Activated naive CD8-positive, alpha-beta T cell treated with anti-CD3 and anti-CD28 coated beads, Interleukin-2, amount 50 U/mL, for 16 hours (primary cell): ENCODE measurements around the gene CLCN7.

Experiments used
- DNase-seq: peaks from one replicate; pipeline ENCODE4 v3.0.0-alpha.2; 2020; ENCODE audit warnings: low read depth, low spot score

Gene CLCN7

DNA sequence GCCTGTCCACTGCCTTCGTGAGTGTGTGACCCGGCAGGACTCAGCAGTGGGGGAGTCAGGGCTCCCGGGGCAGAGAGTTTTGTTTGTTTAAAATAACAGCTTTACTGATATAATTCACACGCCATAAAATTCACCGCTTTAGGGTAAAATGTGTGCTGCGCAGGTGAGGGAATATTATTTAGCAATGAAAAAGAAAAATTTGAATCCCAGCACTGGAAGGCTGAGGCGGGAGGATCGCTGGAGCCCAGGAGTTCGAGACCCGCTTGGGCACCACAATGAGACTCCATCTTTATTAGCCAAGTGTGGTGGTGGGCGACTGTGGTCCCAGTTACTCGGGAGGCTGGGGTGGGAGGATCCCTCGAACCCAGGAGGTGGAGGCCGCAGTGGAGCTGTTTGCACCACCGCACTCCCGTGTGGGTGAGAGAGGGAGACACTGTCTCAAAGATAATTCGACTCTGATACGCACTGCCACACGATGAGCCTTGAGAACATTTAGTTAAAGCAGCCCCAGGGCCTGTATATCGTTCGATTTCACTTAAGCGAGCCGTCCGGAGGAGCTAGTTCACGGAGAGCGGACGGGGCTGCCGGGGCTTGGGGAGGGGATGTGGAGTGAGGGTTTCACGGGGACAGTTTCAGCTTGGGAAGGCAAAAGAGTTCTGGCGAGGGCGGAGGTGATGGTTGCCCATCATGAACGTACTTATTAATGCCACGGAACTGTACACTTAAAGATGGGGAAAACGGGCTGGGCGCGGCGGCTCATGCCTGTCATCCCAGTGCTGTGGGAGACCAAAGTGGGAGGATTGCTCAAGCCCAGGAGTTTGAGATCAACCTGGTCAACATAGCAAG, 28.5 kb upstream of the CLCN7 start:
- no peak for DNase-seq

DNA sequence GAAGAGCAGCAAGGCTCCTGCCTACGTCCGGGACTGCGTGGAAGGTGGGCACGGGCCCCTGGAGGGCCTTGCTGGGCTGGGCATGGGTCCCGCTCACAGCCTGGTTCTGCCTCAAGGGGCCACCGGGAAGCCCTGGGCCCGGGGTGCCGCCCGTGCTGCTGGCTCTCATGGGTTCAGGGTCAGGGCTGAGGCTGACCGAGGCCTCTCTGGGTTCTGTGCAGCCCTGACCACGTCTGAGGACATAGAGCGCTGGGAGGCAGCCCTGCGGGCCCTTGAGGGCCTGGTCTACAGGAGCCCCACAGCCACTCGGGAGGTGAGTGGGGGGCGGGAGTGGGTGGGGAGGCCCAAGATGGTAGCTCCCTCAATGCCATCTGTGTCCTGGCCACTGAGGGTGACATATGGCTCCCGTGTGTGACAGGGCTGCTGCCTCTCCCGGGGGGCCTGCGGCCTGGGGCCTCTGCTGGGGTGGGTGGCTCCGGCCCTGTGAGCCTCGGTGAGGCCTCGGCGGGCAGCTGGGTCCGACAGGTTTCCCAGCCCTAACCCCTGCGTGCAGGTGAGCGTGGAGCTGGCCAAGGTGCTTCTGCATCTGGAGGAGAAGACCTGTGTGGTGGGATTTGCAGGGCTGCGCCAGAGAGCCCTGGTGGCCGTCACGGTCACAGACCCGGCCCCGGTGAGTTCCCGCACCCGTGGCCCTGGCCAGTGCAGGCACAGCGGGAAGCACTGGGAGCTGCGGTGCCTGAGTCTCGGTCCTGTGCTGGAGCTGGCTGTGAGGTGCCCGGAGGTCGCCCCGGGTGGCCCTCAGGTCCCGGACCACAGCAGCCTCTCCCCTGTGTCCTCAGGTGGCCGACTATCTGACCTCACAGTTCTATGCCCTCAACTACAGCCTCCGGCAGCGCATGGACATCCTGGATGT, 27.5 kb upstream of the CLCN7 start:
- no peak for DNase-seq

DNA sequence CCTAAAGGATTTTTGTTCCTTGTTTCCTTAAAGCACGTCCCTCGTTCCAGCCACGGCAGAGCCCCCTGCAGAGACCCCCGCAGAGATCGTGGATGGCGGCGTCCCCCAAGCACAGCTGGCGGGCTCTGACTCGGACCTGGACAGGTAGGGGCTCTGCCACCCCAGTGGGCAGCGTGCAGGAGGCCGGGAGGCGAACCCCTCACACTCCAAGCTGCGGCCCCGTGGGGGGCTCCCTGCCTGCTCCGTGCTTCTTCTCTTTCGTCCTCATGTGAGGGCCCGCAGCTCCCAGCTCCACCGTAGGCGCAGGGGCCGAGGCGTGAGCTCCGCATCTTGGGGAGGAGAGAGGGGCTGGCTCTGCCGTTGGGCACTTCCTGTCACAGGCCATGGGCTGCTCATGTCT, 26.8 kb upstream of the CLCN7 start:
- DNase-seq, result no peak

DNA sequence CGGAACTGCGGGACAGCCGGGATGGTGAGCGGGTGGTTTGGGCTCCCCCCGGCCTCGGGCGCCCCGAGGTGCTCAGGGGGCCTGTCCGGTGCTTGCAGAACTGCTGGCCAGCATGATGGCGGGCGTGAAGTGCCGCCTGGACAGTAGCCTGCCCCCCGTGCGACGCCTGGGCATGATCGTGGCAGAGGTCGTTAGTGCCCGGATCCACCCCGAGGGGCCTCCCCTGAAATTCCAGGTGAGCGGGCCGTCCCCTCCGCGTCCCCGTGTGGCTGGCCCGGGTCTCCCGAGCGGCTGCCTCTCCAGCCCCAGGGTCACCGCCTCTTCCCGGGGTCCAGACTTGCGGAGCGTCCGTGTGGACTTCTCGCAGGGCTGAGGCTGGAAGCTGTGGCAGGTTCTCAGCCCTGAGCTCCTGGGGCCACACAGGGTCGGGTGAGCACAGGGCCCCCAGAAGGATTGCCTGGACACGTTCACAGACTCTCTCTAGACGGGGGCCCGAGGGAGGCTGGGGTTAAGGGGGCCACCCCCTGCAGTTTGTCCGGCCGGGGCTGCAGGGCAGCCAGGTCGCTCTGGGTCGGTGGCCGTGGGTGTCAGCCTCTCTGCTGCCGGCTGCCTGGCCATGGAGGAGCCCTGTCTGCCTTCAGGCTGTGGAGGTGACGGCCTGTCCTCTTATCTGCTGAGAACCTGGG, 25.8 kb upstream of the CLCN7 start:
- no peak for DNase-seq

DNA sequence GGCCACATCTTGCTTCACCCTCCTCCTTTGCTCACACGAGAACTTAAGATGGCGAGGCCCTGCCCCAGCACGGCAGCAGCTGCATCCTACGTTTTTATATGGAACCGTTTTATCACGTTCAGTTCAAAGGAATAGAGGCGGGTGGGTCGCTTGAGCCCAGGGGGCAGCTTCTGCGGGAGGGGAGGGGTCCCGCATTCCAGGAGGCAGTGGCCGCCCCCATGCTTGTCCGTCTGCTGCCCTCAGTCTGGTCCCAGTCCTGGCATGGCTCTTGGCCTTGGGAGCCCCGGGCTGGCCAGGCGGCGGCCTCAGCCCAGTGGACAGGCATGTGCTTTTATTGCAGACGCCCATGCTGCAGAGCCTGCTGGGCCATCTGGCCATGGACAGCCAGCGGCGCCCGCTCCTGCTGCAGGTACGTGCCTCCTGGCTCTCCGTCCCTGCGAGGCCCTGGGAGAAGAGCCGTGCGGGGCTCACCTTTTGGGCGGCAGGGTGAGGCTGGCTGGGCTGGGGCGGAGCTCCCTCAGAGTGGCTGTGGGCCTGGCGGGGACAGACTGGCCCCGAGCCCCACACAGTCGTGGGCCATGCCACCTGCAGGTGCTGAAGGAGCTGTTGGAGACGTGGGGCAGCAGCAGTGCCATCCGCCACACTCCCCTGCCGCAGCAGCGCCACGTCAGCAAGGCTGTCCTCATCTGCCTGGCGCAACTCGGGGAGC, 25.1 kb upstream of the CLCN7 start:
- DNase-seq, result no peak

DNA sequence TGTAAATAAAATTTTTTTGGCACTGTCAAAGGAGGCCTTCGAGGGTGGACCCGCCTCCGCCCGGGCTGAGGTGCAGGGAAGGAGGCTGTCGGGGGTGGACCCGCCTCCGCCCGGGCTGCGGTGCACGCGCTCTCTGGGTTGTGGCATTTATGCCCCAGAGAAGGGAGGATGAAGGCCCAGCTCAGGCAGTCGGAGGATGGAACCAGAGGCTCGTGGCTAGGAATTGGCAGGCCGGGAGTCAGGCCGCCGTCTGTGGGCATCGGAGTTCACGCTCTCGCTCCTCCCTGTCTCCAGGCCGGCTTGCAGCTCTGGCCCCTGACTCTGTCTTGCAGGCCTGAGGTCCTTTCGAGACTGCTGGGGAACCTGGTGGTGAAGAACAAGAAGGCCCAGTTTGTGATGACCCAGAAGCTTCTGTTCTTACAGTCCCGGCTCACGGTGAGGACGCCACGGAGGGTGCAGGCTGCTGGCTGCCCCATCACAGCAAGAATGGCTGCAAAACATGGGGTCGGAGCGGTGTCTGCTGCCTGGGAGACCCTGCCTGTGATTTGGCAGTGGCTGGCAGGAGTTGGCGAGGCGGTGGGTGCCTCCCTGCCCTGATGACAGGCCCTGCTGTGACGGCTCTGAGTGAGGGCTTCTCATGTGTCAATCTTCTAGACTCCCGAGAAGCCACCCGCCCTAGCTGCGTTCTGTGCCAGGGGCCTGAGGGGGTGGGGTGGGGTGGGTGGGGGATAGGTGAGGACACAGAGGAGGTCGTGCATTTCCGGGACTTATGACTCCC, 24.3 kb upstream of the CLCN7 start:
- no peak for DNase-seq

DNA sequence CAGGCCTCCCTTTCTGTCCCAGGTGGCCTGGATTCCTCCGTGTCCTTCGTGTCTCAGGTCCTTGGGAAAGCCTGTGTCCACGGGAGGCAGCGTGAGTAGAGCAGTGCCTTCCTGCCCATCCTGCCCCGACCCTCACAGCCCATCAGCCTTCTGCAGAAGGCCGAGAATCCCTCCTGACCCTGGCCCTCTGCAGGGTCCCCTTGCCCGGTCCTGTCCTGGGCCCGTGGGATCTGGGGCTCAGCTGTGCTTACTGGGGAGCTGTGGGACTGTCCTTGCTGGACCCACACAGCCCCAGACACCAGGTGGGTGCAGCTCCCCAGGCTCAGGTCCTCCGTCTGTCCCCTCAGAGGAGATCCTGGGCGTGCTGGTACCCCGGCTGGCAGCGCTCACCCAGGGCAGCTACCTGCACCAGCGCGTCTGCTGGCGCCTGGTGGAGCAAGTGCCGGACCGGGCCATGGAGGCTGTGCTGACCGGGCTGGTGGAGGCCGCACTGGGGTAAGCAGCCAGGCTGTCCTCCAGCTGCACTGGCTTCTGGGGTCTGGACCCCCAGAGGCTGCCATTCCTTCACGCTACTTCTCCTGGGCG, 22.3 kb upstream of the CLCN7 start:
- no peak for DNase-seq

DNA sequence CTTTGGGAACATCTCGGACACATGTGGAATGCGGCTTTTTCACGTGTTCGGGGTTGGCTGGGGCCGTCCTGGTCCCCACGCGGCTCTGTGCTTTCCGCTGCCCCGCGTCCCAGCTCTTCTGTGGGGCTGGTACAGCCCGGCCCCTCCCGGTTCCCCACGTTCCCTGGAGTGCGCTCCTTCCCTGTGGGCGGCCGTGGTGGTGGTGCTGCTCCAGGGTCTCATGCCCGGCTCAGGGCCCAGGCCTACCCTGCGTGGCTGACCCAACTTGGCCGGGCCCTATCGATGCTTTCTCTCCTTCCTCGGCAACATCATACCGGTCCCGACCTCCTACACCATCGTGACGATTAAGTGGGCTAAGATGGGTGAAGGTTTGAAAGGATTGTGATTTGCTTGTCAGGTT, 21.6 kb upstream of the CLCN7 start:
- DNase-seq, result no peak

DNA sequence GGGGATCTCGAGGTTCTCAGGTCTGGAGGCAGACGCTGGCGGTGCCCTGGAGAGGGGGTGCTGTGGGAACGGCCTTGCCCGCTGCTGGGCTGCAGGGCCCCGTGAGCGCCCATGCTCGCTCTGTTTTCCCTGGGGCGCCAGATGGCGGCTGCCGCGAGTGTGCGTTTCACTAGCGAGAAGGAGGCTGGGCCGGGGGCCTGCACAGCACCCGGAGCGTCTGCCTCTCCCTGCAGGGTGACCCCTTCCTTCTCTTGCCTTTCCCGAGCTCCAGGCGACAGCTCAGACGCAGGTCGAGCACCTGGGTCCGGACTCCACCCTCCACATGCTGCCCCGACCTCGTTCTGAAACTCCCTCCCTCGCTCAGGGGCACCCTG, 21.0 kb upstream of the CLCN7 start:
- DNase-seq, result no peak

DNA sequence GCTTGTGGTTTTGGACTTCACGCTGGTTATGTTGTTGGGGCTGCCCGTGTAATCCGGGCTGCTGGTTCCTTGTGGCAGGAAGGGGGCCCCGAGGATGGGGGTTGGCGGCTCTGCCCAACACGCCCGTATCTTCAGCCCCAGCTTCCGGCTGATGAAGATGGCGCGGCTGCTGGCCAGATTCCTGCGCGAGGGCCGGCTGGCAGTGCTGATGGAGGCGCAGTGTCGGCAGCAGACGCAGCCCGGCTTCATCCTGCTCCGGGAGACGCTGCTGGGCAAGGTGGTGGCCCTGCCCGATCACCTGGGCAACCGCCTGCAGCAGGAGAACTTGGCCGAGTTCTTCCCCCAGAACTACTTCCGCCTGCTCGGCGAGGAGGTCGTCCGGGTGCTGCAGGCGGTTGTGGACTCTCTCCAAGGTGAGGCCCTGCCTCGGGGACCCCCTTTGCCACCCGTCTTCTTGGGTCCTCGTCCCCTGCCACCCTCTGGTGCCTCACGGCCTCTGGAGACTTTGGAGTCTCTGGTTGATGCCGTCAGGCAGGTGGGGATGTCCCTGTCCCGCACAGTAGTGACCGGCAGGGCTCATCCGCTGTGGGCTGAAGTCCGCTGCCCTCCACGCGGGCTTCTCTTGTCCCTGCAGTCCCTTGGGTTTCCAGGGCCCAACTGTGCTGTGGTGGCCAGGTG, 20.5 kb upstream of the CLCN7 start:
- DNase-seq, result no peak

DNA sequence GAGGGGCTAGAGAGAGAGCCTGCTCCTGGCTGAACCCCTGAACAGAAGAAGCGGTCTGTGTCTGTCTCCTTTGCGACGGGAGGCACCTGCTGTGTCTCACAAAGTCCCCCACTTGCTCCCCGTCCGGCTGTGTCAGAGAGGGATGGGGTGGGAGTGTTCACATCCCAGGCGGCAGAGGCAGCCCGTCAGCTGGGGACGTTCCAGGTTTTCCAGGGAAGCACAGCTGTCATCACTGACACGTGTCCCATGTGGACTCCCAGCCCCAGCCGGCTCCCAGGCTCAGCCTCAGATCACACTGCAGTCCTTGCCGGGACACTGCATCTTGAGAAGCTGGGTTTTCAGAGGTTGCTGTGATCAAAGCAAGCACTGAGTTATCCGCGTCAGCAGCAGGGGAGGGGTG, 19.9 kb upstream of the CLCN7 start:
- no peak for DNase-seq

DNA sequence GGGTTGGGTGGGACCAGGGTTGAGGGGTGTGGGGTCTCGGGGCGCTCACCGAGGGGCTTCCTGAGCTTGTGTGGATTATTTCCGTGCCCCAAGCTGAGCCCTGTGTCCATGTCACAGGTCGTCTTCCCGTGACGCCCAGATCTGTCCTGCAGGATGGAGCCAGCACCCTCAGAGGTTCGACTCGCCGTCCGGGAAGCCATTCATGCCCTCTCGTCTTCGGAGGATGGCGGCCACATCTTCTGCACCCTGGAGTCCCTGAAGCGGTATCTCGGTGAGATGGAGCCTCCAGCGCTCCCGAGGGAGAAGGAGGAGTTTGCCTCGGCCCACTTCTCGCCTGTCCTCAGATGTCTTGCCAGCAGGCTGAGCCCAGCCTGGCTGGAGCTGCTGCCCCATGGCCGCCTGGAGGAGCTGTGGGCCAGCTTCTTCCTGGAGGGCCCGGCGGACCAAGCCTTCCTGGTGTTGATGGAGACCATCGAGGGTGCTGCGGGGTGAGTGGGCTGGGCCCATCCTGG, 19.4 kb upstream of the CLCN7 start:
- DNase-seq, result no peak

DNA sequence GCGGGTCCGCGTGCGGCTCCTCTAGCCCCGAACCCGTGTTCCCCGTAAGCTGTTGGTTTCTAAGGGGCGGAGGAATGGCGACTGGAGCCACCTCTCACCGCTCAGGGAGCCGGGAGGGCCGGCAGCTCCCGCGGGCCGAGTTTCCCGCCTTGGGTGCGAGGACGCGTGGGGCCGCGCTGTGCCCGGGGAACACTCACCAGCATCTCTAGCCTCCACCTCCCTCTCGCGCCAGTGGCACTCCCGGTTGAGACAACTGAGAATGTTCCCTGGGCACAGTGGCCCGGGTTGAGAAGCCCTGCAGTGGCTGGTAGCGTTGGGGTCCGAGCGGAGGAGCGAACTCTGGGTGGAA, 18.9 kb upstream of the CLCN7 start:
- no peak for DNase-seq

DNA sequence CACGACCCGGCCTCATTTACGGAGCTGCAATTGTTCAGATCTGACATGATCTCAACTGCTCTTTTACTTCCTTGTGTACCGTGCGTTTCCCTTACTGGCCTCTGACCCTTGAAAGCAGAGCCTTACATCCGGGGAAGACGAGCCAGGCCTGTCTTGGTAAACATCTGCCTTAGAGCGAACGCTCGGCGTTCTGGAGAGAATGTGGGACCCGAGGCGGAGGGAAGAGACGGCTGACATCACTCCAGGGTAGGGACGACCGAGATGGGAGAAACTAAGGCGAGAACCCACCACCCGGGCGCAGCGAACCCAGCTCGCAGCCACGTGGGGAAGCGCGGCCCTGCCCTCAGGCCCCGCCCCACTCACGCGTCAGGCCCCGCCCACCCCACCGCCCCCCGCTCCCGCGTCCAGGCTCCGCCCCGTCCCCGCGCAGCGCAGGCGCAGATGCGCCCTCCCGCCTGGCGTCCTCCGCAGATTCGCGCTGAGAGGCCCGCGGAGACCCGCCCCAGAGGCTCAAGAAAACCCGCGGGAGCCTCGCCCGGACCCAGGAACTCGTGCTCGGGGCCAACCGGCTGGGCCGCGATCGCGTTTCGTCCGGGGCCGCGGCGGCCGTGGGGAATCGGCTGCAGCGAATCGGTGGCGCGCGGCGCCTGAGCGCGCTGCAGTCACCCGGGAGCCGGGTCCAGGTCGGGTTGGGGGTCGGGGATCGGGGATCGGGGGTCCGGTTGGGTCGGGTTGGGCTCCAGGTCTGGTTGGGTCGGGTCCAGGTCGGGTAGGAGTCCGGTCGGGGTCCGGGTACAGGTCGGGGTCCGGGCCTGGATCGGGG, 18.3 kb upstream of the CLCN7 start, which contains the start of gene TELO2:
Gene TELO2 (plus strand): TSS at position 438 of the 823 bp plus-strand sequence. CDS start 922 bp downstream, outside the sequence.
- DNase-seq, result peak; percentile 57

DNA sequence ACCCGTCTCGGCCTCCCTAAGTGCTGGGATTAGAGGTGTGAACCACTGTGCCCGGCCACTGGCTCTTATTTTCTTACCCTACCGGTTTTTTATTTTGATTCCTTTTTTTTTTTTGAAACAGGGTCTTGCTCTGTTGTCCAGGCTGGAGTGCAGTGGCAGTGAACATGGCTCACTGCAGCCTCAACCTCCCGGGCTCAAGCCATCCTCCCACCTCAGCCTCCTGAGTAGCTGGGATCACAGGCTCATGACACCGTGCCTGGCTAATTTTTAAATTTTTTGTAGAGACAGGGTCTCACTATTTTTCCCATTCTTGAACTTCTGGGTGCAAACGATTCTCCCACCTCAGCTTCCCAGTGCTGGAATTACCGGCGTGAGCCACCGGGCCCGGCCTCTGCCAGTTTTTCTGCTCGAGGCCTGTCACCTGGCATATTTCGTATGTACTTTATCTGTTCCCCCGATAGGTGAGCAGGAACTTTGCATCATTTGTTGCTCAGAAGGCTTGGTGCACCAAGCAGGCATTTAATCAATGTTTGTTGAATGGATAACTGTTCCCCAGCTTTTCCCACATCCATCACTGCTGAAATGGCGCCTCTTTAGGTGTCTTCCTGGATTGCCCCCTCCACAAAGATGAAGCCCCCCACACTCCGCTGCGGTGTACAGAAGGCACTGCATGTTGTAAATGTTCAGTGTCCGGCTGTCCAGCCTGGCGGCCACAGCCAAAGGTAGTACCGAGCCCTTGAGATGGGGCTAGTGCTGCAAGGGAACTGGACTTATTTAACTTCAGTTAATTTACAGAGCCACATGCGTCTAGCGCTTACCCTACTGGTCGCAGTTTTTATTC, 17.5 kb upstream of the CLCN7 start:
- DNase-seq, result no peak

DNA sequence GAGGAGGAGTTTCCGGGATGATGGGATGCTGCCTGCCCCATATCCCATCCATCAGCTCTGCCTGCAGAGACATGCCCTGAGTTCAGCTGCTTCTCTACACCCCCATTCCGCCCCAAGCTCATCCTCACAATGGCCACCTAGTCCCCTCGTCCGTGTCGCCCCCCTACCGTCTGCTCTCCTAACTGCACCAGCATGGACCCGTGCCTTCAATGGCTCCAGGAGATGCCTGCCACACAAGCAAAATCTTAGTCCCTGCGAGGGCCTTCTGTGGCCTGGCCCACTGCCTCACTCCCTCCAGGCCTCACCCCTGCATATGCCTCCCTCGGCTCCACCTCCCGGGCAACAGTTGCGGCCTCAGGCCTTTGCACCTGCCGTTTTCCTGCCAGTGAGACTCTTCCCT, 16.5 kb upstream of the CLCN7 start:
- no peak for DNase-seq

DNA sequence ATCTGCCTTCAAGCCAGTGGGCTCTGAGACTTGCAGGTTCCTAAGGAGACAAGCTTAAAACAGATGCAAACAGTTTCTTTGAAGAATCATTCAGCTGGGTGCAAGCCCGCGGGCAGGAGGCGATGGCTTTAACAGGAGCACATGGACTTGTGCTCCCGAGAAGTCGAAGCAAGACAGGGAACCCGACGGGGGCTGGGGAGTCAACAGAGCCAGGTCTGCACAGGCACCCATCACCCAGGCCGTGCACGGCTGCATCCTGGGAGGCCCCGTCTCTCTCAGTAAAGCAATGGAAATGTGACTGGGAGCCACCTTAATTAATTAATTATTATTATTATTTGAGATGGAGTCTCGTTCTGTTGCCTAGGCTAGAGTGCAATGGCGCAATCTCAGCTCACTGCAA, 14.2 kb upstream of the CLCN7 start:
- DNase-seq, result no peak

DNA sequence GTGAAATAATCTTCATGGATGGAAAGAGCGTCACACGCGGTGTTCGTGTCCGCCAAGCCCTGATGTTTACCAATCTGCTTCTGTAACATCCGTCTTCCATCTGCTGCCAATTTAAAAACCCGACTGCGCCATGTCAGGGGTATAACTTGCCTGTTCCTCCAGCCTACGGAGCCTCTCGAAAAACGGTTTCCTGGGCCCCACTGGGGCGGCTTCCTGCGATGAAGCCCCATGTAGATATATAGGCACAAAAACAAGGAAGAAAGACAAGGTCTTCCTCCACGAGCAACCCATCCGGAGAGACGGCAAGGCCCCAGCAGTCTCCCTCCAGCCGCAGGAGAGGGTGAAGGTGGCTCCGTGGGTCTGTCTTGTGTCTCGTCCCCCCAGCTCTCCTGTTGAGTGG, 13.8 kb upstream of the CLCN7 start, which contains the start of gene PTX4:
Gene PTX4 (minus strand): TSS at position 326 of the 400 bp plus-strand sequence. CDS start 35 bp downstream, at position 291.
- DNase-seq, result no peak
